ENCODE measurements around the gene ST3GAL2.

- TF ChIP-seq EZH2phosphoT487 (IDR thresholded peaks at IDR 0.05; ENCODE audit: low read depth) (no peak), CTCF (IDR thresholded peaks at IDR 0.05; ENCODE audit: low read depth, low read length) (no peak)
Measured at GRCh38 chr16:70412385-70412784, 26.5 kb downstream of the ST3GAL2 start.
